Measurements from ENCODE around the gene HSPBP1. TPM values are rescaled to one million over a fixed set of nuclear protein-coding genes. Genes with fewer than 3 reads are reported as not detected.

HSPBP1 gene
- total RNA-seq, 4 donors from 2014 or later, result 18.5 to 41.7 (median 36.7) TPM

GRCh38 chr19:55230780-55231179, 49.1 kb downstream of the HSPBP1 start:
- Histone ChIP-seq H3K4me3 (no peak overlapping the region), H3K36me3 (peaks cover 0 to 73% of the 10 kb centered on the region in 2 donors), H3K27me3 (no peaks in the 10 kb centered on the region), H3K4me1 (no peaks in the 10 kb centered on the region), H3K27ac (no peak overlapping the region), H3K9me3 (no peaks in the 10 kb centered on the region)
- intact Hi-C loops (cut with DNase I; ENCODE audit: low total_unique reads), result no loop called here
- in situ Hi-C loops (cut with MboI; ENCODE audit: low sequenced_read_pairs in 4 of 4), result no loop called here
- DNase-seq, result no peak
- TF ChIP-seq CTCF (IDR thresholded peaks at IDR 0.05 in 4 of 5, conservative IDR thresholded peaks at IDR 0.05 in 1 of 5), result no peak
- TF ChIP-seq POLR2A (IDR thresholded peaks at IDR 0.05), result no peak
- ATAC-seq, result no peak

GRCh38 chr19:55230329-55230728, 49.6 kb downstream of the HSPBP1 start:
- Histone ChIP-seq H3K9me3 (no peaks in the 10 kb centered on the region), H3K27ac (no peak overlapping the region), H3K27me3 (no peaks in the 10 kb centered on the region), H3K4me3 (no peak overlapping the region), H3K4me1 (no peaks in the 10 kb centered on the region), H3K36me3 (peaks cover 0 to 73% of the 10 kb centered on the region in 2 donors)
- DNase-seq, result no peak
- no peak for TF ChIP-seq POLR2A (IDR thresholded peaks at IDR 0.05)
- no peak for TF ChIP-seq CTCF (IDR thresholded peaks at IDR 0.05 in 4 of 5, conservative IDR thresholded peaks at IDR 0.05 in 1 of 5)
- no peak for ATAC-seq
- in situ Hi-C loops (cut with MboI; ENCODE audit: low sequenced_read_pairs in 4 of 4), result no loop called here
- intact Hi-C loops (cut with DNase I; ENCODE audit: low total_unique reads), result no loop called here

GRCh38 chr19:55229789-55230182, 50.1 kb downstream of the HSPBP1 start:
- Histone ChIP-seq H3K27me3 (no peaks in the 10 kb centered on the region), H3K4me1 (no peaks in the 10 kb centered on the region), H3K9me3 (no peaks in the 10 kb centered on the region), H3K27ac (no peak overlapping the region), H3K4me3 (no peak overlapping the region), H3K36me3 (peaks cover 0 to 68% of the 10 kb centered on the region in 2 donors)
- TF ChIP-seq CTCF (IDR thresholded peaks at IDR 0.05 in 4 of 5, conservative IDR thresholded peaks at IDR 0.05 in 1 of 5) (no peak), POLR2A (IDR thresholded peaks at IDR 0.05) (no peak)
- no peak for DNase-seq
- ATAC-seq, result no peak
- intact Hi-C loops (cut with DNase I; ENCODE audit: low total_unique reads) (no loop called here), in situ Hi-C loops (cut with MboI; ENCODE audit: low sequenced_read_pairs in 4 of 4) (no loop called here)

- intact Hi-C loops (cut with DNase I; ENCODE audit: low total_unique reads) (no loop called here), in situ Hi-C loops (cut with MboI; ENCODE audit: low sequenced_read_pairs in 4 of 4) (no loop called here)
- Histone ChIP-seq H3K36me3 (peaks cover 0 to 62% of the 10 kb centered on the region in 2 donors), H3K27me3 (no peaks in the 10 kb centered on the region), H3K4me1 (no peaks in the 10 kb centered on the region), H3K27ac (no peak overlapping the region), H3K9me3 (no peaks in the 10 kb centered on the region), H3K4me3 (no peak overlapping the region)
- ATAC-seq (no peak), DNase-seq (no peak)
- no peak for TF ChIP-seq POLR2A (IDR thresholded peaks at IDR 0.05)
- TF ChIP-seq CTCF (IDR thresholded peaks at IDR 0.05 in 4 of 5, conservative IDR thresholded peaks at IDR 0.05 in 1 of 5), result no peak
These were observed 50.6 kb downstream of the HSPBP1 start for GRCh38 chr19:55229145-55229788.
